Measurements from ENCODE around the gene GOLGA8R.
"Not testable (repeated sequence)": the region's sequence is repeated elsewhere in the genome, so short reads cannot be mapped to it uniquely, and the experiment has no call there.

Gene GOLGA8R, protein sequence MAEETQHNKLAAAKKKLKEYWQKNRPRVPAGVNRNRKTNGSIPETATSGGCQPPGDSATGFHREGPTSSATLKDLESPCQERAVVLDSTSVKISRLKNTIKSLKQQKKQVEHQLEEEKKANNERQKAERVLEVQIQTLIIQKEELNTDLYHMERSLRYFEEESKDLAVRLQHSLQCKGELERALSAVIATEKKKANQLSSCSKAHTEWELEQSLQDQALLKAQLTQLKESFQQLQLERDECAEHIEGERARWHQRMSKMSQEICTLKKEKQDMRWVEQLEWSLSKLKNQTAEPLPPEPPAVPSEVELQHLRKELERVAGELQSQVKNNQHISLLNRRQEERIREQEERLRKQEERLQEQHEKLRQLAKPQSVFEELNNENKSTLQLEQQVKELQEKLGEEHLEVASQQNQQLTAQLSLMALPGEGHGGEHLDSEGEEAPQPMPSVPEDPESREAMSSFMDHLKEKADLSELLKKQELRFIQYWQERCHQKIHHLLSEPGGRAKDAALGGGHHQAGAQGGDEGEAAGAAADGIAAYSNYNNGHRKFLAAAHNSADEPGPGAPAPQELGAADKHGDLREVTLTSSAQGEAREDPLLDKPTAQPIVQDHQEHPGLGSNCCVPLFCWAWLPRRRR

DNA sequence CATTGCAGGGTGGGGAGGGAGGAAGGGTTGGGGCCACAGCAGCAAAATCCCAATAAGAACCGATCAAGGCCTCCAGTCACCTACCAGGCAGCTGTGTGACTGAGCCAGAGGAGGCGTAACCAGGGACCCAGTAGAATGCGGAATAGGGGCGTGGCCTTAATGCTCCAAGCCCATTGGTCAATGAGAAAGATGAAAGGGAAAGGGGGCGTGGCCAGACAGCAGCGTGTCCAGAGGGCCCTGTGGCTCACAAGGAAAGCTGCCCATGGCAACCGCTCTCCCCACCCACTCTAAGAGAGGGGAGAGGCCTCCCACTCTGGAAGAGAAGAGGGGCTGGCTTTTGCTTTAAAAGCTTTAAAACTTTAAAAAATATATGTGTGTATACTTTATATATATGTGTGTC is at the start of gene GOLGA8R:
Gene GOLGA8R (minus strand): TSS at position 101 of the 400 bp plus-strand sequence. CDS start 98 bp downstream, at position 3.
- DNase-seq (ENCODE audit: low read depth in 2 of 2): not testable (repeated sequence)

DNA sequence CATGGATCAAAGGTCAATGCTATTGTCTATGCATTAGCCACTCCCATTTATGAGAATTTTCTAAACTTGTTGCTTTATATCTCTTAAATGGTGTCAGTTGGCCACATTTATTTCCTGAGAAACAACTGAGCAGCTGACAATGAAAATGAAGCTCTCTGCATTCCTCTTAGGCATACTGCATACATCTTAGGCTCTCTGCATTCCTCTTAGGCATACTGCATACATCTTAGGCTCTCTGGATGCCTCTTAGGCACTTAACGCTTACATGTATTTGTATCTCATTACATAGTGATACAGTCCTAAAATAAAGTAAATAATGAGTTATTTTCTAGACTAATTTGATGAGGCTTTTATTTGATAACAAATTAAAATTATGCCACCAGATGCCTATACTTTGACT is 49.8 kb upstream of the GOLGA8R start:
- not testable (repeated sequence) for DNase-seq (ENCODE audit: low read depth in 2 of 2)

DNA sequence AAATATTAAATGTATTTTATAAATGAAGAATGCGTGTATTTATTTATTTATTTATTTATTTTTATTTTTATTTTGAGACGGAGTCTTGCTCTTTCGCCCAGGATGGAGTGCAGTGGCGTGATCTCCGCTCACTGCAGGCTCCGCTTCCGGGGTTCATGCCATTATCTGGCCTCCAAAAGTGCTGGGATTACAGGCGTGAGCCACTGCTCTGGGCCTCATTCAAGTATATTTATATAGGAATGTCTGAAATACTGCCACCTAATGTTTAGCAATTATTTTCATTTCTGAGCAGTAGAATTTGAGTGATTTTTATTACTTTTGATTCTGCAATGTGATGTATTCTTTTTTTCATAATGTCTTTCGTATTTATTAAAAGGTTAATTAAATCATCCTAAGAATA is 48.1 kb upstream of the GOLGA8R start:
- DNase-seq (ENCODE audit: low read depth in 2 of 2): not testable (repeated sequence)

DNA sequence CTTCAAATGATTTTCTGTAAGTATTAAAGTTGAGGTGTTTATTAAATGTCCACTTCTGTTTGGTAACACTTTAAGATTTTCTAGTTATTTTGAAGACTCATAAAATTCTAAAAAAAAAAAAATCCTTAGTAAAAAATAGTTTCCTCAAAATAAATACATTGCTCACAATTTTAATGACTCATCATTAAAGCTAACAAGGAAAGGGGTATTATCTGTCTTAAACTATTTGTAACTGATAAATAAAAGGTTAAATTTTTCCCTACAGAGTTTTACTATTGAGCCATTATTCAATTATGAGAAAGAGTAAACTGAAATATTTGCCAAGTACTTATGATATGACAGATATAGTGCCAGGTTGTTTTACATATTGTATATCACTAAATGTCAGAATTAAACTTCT is 38.6 kb upstream of the GOLGA8R start:
- DNase-seq (ENCODE audit: low read depth in 2 of 2): not testable (repeated sequence)

DNA sequence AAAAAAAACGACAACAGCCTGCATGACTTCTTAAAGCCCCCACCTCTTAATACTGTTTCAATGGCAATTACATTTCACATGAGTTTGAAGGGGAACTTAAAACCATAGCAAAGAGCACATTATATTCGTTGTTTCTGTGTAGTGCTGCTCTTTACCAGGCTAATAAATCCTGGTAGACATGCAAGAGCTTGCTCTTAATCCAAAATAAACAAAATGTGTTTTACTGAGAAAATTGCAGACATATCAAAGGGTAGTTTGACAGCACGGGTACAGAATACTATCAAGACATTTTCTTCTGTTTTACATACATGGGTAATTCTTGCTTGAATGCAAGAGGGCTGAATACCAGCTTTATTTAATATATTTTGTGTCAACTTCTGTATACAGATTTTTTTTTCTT is 24.3 kb upstream of the GOLGA8R start:
- DNase-seq (ENCODE audit: low read depth in 2 of 2): not testable (repeated sequence)

DNA sequence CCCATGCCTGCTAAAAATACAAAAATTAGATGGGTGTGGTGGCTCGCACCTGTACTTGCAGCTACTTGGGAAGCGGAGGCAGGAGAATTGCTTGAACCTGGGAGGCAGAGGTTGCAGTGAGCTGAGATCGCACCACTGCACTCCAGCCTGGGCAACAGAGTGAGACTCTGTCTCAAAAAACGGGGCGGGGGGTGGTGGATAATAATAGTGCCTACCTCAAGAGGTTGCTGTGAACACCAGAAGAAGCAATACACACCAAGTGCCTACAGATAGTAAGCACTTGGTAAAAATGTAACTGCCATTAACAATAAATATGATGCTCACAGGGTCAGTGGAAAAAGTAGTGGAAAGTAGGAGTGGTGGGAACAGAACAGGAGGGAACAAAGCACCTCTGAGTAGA is 21.8 kb upstream of the GOLGA8R start:
- not testable (repeated sequence) for DNase-seq (ENCODE audit: low read depth in 2 of 2)

DNA sequence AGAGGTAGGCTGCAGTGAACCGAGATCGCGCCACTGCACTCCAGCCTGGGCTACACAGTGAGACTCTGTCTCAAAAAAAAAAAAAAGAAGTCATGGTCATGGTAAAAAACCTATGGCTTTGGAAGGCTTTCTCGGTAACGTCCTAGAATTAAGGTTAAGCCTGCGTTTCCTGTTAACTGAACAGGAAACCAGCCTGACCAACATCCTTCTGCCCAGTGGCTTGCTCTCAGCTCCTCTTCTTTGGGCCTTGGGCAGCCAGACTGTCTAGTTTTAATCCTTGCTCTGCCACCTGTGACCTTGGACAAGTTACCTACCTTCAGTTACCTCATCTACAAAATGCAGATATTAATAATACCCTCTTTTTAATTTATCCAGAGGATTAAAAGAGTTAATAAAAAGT is 6.7 kb upstream of the GOLGA8R start:
- not testable (repeated sequence) for DNase-seq (ENCODE audit: low read depth in 2 of 2)

DNA sequence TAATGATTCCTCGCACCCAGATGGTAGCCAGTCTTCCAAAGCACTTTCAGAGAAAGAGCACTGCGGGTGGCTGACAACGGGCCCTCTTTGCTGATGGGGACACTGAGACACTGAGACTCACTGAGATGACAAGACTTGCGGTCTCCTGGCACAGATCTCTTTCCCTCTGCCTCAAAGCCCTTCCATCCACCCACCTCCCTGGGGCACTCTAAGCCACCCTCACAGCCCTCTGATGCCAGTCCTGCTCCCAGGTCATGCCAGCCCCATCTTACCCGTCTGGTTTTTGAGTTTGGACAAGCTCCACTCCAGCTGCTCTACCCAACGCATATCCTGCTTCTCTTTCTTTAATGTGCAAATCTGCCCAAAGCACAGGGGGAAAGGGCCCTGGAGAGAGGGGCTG is 6.4 kb downstream of the GOLGA8R start:
- not testable (repeated sequence) for DNase-seq (ENCODE audit: low read depth in 2 of 2)

DNA sequence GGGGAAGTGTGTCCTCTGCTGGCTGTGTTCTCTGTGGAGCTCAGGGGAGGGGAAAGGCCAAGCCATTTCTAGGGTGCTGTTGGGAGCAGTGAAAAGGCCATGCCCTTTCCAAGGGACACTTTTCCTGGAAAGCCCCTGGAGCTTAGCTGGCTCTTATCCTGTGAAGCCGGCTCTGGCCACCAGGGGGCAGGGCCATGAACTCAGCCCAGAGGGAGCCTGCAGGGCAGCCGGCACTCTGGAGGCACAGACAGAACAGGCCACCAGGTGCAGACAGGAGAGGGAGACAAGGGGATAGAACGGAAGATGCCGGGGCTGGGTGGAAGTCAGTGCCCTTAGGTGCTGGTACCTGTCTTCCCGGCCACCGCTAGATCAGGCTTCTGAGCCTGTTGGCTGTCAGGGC is 15.1 kb downstream of the GOLGA8R start:
- DNase-seq (ENCODE audit: low read depth in 2 of 2): peak; percentile 6 to 62

DNA sequence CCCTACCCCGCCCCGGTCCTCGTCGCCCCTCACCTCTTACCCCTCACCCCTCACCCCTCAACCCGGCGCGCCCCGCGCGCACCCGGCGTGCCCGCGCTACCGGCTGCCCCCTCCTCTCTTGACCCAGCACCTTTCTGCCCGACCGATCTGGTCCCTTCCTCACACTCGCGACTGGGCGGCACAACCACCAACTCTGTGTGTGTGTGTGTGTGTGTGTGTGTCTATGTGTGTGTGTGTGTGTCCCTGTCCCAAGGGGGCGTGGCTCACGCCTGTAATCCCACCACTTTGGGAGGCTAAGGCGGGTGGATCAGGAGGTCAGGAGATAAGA is 20.4 kb downstream of the GOLGA8R start:
- DNase-seq (ENCODE audit: low read depth in 2 of 2): not testable (repeated sequence)

DNA sequence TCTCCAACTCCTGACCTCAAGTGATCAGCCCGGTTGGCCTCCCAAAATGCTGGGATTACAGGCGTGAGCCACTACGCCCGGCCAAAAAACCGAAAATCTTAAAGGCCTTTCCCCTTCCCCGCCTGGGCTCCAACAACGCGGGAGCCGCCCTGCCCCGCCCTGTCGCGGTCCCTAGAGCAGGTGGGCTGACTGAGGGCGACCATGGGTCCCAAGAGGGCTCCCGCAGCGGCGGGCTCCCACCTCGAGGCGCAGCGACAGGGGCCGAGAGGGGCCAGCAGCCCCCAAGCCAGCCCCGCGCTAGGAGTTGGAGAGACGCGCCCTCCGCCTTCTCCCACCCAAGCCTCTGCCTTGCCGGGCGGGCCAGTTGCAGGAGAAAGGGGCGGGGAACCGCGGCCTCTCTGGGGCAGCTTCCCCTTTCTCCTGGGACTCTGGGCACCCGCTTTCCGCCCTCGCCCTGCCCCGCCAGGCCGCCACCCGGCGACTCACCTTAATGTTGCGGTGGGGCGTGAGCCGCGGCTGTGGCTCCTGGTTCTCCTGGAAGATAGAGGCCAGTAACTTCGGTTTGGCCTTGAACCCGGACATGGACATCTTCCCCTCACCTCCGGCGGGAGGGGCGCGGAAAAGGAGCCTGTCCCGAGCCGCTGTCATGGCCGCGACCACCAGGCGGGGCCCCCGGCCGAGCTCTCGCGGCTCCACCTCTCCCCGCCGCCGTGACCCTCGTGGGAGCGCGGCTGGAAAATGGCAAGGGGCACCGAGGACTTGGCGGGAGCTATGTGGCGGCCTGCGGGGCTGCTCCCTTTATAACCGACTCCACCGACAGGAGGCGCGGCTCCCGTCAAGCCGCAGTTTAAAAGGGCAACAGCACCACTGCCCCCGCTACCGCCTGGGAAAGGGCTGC is 21.0 kb downstream of the GOLGA8R start, which contains the start of gene CHRFAM7A:
Gene CHRFAM7A (minus strand): TSS at position 775 of the 898 bp plus-strand sequence. CDS start 10,189 bp downstream, outside the sequence.
- DNase-seq (ENCODE audit: low read depth in 2 of 2): not testable (repeated sequence)

DNA sequence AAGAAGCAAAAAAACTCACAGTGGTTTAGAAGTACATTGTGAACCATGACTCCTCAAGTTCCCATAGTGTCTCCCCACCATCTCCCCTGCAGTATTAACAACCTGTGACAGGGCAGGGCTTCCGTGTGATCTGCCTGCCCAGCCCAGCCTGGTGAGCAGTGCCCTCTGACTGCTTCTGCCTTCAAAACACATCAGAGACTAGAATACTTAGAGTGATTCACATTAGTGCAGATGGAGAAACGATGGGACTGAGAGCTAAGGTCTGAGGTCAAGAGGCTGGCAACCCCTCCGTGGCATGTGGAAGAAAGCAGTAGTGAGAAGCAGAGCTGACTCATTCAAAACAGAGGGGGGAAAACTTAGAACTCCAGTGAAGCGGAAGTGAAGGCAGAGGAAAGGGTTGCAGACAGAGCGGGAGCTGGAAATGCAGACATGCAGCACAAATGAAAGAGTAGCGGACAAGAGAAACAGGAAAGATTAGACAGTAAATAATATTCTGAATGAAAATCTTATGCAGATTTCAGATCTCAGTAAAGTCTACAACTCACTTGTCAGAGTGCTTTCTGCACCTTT is 27.7 kb downstream of the GOLGA8R start:
- DNase-seq (ENCODE audit: low read depth in 2 of 2): not testable (repeated sequence)

DNA sequence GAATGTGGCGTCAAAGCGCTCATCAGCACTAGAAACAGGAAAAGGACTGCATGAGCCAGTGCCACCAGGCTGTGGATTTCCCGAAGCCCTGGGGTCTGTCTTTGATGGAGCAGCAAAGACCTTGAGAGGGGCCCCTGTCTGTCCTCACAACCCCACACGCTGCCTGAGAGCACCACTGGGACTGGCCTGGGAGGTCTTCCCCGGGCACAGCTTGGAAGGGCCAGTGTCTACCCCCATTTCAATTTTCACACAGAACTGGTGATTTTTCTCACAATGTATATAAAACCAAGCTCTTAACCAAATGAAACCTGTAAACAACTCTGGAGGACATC is 37.0 kb downstream of the GOLGA8R start:
- DNase-seq (ENCODE audit: low read depth in 2 of 2): not testable (repeated sequence)

DNA sequence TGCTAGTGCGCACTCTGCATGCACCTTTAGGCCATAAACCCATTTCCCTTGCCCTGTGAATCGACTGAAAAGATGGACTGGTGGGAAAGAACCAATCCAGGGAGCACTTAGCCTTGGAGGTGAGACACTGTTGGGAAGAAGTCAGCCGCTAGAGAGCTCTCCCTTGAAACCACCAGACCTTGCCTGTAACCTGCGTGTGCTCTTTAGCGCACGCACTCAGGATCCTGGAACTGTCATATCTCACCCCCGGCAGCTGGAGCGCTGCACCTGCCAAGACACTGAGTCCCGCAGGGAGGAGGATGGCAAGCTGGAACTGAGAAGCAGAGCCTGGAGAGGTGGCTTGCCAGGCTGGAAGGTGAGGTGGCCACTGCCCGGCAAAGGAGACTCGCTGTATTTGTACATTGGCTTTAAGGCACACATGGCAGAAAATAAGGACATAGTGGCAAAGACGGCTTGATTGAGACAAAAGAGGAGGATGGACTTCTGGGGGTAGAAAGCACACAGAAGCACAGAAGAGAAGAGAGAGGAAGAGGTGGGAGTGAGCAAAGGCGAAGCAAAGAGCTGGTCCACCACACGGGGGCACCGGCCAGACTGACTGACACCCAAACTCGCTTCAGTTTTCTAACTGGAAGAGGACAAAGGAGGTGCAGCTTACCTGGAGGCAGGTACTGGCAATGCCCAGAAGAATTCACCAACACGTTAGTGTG is 37.5 kb downstream of the GOLGA8R start:
- not testable (repeated sequence) for DNase-seq (ENCODE audit: low read depth in 2 of 2)

DNA sequence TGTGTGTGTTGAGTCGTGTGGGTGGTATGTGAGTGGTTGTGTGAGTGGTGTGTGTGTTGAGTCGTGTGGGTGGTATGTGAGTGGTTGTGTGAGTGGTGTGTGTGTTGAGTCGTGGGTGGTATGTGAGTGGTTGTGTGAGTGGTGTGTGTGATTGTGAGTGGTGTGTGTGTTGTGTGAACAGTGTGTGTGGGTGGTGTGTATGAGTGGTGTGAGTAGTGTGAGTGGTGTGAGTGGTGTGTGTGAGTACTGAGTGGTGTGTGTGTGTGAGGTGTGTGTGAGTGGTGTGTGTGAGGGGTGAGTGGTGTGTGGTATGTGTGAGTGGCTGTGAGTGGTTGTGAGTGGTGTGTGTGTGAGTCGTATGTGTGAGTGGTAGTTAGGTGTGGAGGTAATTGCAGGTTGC is 38.2 kb downstream of the GOLGA8R start:
- DNase-seq (ENCODE audit: low read depth in 2 of 2): not testable (repeated sequence)

DNA sequence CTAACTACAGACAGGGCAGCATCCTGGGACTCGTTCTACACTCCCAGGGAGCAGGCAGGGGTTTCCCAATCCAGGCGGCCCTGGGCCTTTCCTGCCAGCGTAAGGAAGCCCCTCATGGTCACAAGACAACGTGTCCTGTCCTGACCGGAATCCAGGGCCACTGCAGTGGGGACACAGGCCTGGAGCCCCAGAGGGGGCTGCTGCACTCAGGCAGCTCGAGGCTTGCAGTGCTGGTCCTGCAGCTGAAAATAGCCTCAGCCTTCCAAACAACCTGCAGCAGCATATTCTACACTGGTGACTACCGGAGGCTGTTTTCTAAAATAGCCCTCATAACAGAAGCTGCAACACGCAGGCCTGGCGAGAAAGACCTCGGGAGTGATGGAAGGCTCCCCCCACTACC is 39.2 kb downstream of the GOLGA8R start:
- DNase-seq (ENCODE audit: low read depth in 2 of 2): not testable (repeated sequence)

DNA sequence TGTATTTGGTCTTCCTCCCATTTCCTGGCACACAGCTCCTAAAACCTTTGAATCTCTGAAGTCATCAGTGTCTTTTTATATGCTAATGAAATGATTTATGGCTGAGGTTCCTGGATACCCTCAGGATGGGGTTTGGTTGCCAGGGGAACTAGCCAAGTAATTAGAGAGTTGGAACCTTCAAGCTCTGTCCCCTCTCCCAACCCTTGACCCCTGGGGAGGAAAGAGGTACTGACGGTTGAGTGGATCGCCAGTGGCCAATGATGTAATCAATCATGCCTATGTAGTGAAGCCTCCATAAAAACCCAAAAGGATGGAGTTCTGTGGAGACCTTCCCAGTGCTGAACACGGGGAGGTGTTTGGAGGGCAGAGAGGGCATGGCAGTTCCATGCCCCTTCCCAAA is 45.8 kb downstream of the GOLGA8R start:
- not testable (repeated sequence) for DNase-seq (ENCODE audit: low read depth in 2 of 2)

DNA sequence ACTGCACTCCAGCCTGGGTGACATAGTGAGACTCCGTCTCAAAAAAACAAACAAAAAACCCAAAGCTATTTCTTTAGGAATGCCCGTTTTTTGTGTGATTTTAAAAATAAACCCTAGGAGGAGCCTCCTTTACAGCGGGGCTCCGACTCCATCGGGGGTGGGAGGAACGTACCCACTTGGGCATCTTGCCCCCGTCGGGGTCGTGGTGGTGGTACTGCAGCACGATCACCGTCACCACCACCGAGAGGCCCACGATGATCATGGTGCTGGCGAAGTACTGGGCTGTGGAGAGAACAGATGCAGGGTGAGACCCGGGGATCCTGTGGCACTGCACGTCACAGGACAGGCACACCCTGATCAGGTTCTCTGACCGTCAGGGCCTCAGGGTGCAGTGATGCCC is 46.8 kb downstream of the GOLGA8R start:
- not testable (repeated sequence) for DNase-seq (ENCODE audit: low read depth in 2 of 2)

DNA sequence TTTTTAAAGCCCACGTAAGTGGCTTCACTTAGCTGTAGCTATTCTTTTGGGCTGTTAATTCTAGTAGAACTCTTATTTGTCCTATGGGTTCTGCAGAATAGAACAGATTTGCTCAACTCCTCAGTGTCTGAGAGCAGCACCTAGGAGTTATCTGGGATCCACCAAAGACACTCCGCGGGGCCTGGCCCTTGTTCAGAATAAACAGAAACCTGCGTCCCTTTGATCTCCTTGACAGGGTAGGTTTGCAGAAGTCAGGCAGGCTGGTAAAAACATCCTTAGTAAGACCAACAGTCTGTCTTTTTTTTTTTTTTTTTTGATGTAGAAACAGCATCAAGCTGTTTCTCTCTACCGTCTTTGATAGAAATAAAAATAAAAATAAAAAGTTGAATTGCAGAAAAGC is 52.7 kb downstream of the GOLGA8R start:
- DNase-seq (ENCODE audit: low read depth in 2 of 2): not testable (repeated sequence)

DNA sequence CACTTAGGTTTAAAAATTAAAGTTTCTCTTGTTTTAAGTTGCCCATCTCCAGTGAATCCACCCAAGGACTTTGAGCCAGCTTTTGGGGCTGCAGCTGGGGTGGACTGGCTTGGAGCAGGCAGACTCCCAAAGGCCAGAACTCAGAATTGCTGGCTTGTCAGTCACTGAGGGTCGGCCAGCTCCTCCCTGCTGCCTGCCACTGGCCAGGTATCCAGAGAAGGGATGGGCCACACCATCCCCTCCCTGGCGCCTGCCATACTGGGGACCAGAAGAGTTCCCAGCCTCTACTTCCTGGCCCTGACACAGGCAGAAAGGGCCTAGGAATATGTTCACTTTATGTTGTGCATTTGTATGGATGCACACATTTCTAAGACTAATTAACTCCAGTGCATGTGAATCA is 53.1 kb downstream of the GOLGA8R start:
- not testable (repeated sequence) for DNase-seq (ENCODE audit: low read depth in 2 of 2)

DNA sequence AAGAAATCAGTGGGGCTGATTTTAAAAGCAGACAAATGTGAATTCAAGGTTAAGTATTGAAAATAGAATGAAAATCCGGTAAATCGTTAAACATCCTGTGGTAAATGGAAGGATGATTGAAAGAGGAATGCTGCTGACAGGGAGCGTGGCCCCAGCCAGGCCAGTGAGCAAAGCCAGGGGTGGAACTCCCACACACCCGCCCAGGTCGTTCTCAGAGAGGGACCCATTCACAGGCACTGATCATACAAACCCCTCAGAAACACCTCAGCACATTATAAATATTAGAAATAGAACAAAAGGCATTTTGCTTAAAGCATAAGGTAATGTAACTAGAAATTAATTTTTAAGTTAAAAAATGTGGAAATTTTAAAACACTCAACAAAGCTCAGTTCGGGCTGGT is 59.0 kb downstream of the GOLGA8R start:
- not testable (repeated sequence) for DNase-seq (ENCODE audit: low read depth in 2 of 2)
